ENCODE measurements around the gene NFE2. TPM values are rescaled to one million over a fixed set of nuclear protein-coding genes. Genes with fewer than 3 reads are reported as not detected.
A peak's percentile ranks its signal among the peaks of the same experiment; 100 is the strongest.

Gene NFE2
- total RNA-seq, 2 donors from 2014 or later = 0.26 TPM; not detected in 1

GRCh38 chr12:54292083-54292930 lies 8.5 kb downstream of the NFE2 start:
- WGBS, 2 donors = 90 to 93% methylated on average over 30 of the region's 30 CpGs
- no peaks in the 10 kb centered on the region for H3K27me3 ChIP-seq
- no peaks in the 10 kb centered on the region for H3K9me3 ChIP-seq
- H3K27ac ChIP-seq = no peak overlapping the region
- peaks cover 3% of the 10 kb centered on the region for H3K4me1 ChIP-seq
- intact Hi-C loops (cut with DNase I) = loop anchor here (5.0 kb wide), 1 partner anchor 70 kb away; the partner anchor contains the start of gene GPR84
- H3K36me3 ChIP-seq (replicated peaks in 1 of 2; ENCODE audit: insufficient read depth in 1 of 2, low read depth in 2 of 2) = peaks cover 2 to 3% of the 10 kb centered on the region in 2 donors
- no peak for TF ChIP-seq POLR2A (IDR thresholded peaks at IDR 0.05)
- no peak for TF ChIP-seq CTCF (IDR thresholded peaks at IDR 0.05)
- no peak overlapping the region for H3K4me3 ChIP-seq
- ATAC-seq (no peak), DNase-seq (no peak)

GRCh38 chr12:54287261-54288157 lies 13.3 kb downstream of the NFE2 start:
- peaks cover 13 to 29% of the 10 kb centered on the region in 2 donors for H3K36me3 ChIP-seq (replicated peaks in 1 of 2; ENCODE audit: insufficient read depth in 1 of 2, low read depth in 2 of 2)
- DNase-seq = no peak
- H3K4me3 ChIP-seq = no peak overlapping the region
- intact Hi-C loops (cut with DNase I) = no loop called here
- H3K27me3 ChIP-seq = no peaks in the 10 kb centered on the region
- peak in 2 of 3 donors; percentile 13 to 14 for TF ChIP-seq POLR2A (IDR thresholded peaks at IDR 0.05)
- TF ChIP-seq CTCF (IDR thresholded peaks at IDR 0.05) = no peak
- H3K4me1 ChIP-seq = peaks cover 45% of the 10 kb centered on the region
- no peak for ATAC-seq
- no peaks in the 10 kb centered on the region for H3K9me3 ChIP-seq
- 64 to 73% methylated on average over 8 of the region's 8 CpGs for WGBS, 2 donors
- H3K27ac ChIP-seq = no peak overlapping the region

GRCh38 chr12:54286042-54287030 lies 14.5 kb downstream of the NFE2 start:
- Histone ChIP-seq H3K9me3 (no peaks in the 10 kb centered on the region), H3K36me3 (replicated peaks in 1 of 2; ENCODE audit: insufficient read depth in 1 of 2, low read depth in 2 of 2) (peaks cover 13 to 31% of the 10 kb centered on the region in 2 donors), H3K27ac (peak overlapping the region in 1 of 4 donors; percentile 1), H3K4me3 (no peak overlapping the region), H3K4me1 (peaks cover 49% of the 10 kb centered on the region), H3K27me3 (no peaks in the 10 kb centered on the region)
- TF ChIP-seq CTCF (IDR thresholded peaks at IDR 0.05) (no peak), POLR2A (IDR thresholded peaks at IDR 0.05) (no peak)
- no peak for ATAC-seq
- 35 to 47% methylated on average over 12 of the region's 12 CpGs for WGBS, 2 donors
- intact Hi-C loops (cut with DNase I) = no loop called here
- DNase-seq = no peak
